Sigmoid colon (tissue), 4 donors: ENCODE data around the gene CCDC17.

Experiments
- CTCF ChIP-seq, 4 experiments: fragments of 450-650 bp in 3 of 4; fragments of 200-600 bp in 1 of 4; IDR thresholded peaks; one replicate each; pipeline ENCODE4 v1.5.1; 2016 to 2019; ENCODE audit warnings: antibody characterized with exemption in 4 of 4, mild to moderate bottlenecking in 3 of 4, moderate library complexity in 2 of 4
- EP300 ChIP-seq, 4 donors: sonication (generic); formaldehyde crosslinking; IDR thresholded peaks; one replicate each; pipeline ENCODE4 v1.6.1; 2017; ENCODE audit warnings: antibody characterized with exemption in 4 of 4
- POLR2A ChIP-seq, 2 donors: fragments of 450-650 bp; IDR thresholded peaks; one replicate each; pipeline ENCODE4 v1.6.1; 2016; ENCODE audit warnings: antibody characterized with exemption in 2 of 2, mild to moderate bottlenecking in 2 of 2, moderate library complexity in 2 of 2
- POLR2AphosphoS5 ChIP-seq, 4 donors: sonication (generic); formaldehyde crosslinking; IDR thresholded peaks; one replicate each; pipeline ENCODE4 v1.6.1; 2017; ENCODE audit warnings: antibody characterized with exemption in 4 of 4

GRCh38 chr1:45658171-45658570 is 34.3 kb upstream of the CCDC17 start:
- TF ChIP-seq CTCF (IDR thresholded peaks at IDR 0.05) (no peak), EP300 (IDR thresholded peaks at IDR 0.05) (no peak), POLR2AphosphoS5 (IDR thresholded peaks at IDR 0.05) (no peak), POLR2A (IDR thresholded peaks at IDR 0.05) (no peak)
